Adipocyte (in vitro differentiated cells): ENCODE measurements around the gene EFCAB5.
"Not testable (repeated sequence)": the region's sequence is repeated elsewhere in the genome, so short reads cannot be mapped to it uniquely, and the experiment has no call there.

Experiments
- DNase-seq: peaks from one replicate; pipeline ENCODE4 v3.0.0-alpha.2; 2015; ENCODE audit warnings: low read depth
- H3K27me3 ChIP-seq: replicated peaks from 2 replicates; pipeline ENCODE4 v1.7.0; 2013; ENCODE audit warnings: mild to moderate bottlenecking, low read length, moderate library complexity; ENCODE audit not compliant: control insufficient read depth, insufficient read depth
- H3K36me3 ChIP-seq: 2 replicates; pipeline ENCODE4 v1.7.0; 2013; ENCODE audit warnings: low read length, mild to moderate bottlenecking, moderate library complexity; ENCODE audit not compliant: control insufficient read depth, insufficient read depth, severe bottlenecking
- H3K4me1 ChIP-seq: 2 replicates; pipeline ENCODE4 v1.7.0; 2013; ENCODE audit warnings: mild to moderate bottlenecking, low read length, moderate library complexity; ENCODE audit not compliant: control insufficient read depth, insufficient read depth
- H3K4me3 ChIP-seq: 2 replicates; pipeline ENCODE4 v1.7.0; 2013; ENCODE audit warnings: mild to moderate bottlenecking, low read length, moderate library complexity
- H3K9ac ChIP-seq: 2 replicates; pipeline ENCODE4 v1.7.0; 2013; ENCODE audit warnings: mild to moderate bottlenecking, low read length, moderate library complexity
- H3K9me3 ChIP-seq: 2 replicates; pipeline ENCODE4 v1.7.0; 2013; ENCODE audit warnings: mild to moderate bottlenecking, low read length, moderate library complexity; ENCODE audit not compliant: control insufficient read depth

Gene EFCAB5

DNA sequence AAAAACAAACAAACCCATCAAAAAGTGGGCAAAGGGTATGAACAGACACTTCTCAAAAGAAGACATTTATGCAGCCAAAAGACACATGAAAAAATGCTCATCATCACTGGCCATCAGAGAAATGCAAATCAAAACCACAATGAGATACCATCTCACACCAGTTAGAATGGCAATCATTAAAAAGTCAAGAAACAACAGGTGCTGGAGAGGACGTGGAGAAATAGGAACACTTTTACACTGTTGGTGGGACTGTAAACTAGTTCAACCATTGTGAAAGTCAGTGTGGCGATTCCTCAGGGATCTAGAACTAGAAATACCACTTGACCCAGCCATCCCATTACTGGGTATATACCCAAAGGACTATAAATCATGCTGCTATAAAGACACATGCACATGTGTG lies 83.9 kb downstream of the EFCAB5 start:
- not testable (repeated sequence) for H3K4me1 ChIP-seq

DNA sequence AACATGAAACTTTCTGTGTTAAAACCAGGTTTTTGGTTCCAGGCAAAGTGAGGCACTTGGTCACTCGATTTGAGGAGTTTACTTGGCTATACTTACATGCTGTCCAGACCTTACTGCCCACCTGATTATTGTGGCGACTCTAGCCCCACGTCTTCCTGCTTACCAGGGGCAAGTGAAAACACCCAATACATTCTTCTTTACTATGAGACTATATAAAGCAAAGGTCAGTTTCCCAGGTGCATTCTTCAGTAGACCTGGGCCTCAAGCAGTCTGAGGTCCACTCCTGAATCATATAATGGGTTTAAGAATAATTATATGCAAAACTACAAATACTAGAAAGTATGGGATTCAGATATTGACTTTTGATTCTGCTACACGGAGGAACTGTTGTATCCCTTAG lies 86.2 kb downstream of the EFCAB5 start:
- Histone ChIP-seq H3K4me3 (no peak overlapping the region), H3K4me1 (no peaks in the 10 kb centered on the region), H3K27me3 (no peaks in the 10 kb centered on the region)

More for the DNA sequence above, 83.9 kb downstream of the EFCAB5 start:
- not testable (repeated sequence) for DNase-seq, H3K9me3 ChIP-seq, H3K9ac ChIP-seq, H3K27me3 ChIP-seq, H3K4me3 ChIP-seq, H3K36me3 ChIP-seq

DNA sequence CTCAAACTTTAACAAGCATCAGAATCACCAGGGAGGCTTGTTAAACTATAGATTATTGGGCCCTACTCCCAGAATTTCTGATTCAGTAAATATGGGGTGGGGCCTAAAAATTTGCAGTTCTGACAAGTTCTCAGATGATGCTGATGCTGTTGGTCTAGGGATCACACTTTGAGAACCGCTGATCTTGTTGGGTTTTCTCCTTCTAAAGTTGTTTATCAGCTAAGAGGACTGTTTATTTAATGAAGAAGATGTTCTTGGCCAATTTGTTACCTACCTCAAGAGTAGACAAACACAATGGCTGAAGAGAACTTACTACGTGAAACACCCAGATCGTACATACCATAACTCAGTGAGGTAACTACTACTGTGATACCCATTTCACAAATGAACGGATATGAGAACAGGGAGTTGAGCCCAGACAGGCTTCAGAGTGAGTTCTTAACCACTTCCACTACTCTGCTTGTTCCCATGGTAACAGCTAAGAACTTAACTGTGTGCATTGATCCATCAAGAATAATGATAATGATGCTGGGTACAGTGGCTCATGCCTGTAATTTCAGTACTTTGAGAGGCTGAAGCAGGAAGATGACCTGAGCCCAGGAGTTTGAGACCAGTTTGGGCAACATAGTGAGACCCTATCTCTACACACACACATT lies 89.9 kb downstream of the EFCAB5 start:
- Histone ChIP-seq H3K4me3 (no peak overlapping the region), H3K9me3 (no peaks in the 10 kb centered on the region), H3K27me3 (no peaks in the 10 kb centered on the region), H3K4me1 (no peaks in the 10 kb centered on the region), H3K9ac (no peak overlapping the region), H3K36me3 (no peaks in the 10 kb centered on the region)
- DNase-seq: no peak

More for the DNA sequence above, 86.2 kb downstream of the EFCAB5 start:
- DNase-seq: no peak
- no peaks in the 10 kb centered on the region for H3K9me3 ChIP-seq
- H3K9ac ChIP-seq: no peak overlapping the region
- H3K36me3 ChIP-seq: no peaks in the 10 kb centered on the region

DNA sequence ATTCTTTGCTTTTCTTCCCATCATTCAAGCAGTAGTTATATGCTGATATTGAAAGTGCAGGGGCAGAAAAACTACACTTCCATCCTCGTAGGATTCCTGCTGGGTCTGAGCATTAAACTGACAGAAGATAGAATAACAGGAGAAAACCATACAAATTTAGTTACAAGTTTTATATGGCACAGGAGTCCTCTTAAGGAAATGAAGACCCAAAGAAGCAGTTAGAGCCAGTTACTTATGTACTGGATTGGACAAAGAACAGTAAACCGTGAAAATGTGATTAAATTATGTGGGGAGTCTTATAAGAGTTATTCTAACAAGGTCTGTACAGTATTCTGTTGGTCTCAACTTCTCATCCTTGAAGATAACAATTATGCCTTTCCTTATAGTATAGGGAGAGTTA lies 93.9 kb downstream of the EFCAB5 start:
- Histone ChIP-seq H3K9ac (no peak overlapping the region), H3K4me3 (no peak overlapping the region), H3K9me3 (peaks cover 5% of the 10 kb centered on the region), H3K27me3 (no peaks in the 10 kb centered on the region), H3K36me3 (no peaks in the 10 kb centered on the region), H3K4me1 (no peaks in the 10 kb centered on the region)
- DNase-seq: no peak

DNA sequence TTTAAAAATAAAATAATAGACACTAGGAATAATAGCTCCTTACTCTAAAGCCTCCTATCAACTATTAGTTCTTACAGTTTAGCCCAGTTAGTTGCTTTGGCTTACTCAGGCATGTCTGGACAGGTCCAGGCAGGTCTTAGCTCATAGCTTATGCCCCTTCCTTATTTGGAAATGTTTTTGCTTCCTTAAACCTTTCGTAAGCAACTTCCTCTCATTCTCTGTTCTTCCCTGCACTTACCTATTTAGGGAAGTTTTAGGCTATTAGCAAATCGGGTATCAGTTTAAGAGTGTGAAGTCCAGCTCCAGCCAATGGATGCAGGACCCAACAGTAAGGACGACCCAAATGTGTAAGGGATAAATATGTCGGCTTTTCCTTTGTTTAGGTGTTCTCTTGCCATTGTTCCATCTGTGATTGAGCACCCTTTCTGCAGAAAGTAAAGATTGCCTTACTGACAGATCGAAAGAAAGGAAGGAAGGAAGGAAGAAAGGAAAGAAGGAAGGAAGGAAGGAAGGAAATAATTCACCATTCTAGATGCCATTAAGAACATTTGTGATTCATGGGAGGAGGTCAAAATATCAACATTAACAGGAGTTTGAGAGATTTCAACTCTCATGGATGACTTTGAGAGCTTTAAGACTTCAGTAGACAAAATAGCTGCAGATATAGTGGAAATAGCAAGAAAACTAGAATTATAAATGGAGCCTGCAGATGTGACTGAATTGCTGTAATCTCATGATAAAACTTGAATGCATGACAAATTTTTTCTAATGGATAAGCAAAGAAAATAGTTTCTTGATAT lies 99.5 kb downstream of the EFCAB5 start:
- not testable (repeated sequence) for H3K4me3 ChIP-seq, H3K9ac ChIP-seq, H3K36me3 ChIP-seq, DNase-seq, H3K27me3 ChIP-seq, H3K4me1 ChIP-seq
- peaks cover 14% of the 10 kb centered on the region for H3K9me3 ChIP-seq

DNA sequence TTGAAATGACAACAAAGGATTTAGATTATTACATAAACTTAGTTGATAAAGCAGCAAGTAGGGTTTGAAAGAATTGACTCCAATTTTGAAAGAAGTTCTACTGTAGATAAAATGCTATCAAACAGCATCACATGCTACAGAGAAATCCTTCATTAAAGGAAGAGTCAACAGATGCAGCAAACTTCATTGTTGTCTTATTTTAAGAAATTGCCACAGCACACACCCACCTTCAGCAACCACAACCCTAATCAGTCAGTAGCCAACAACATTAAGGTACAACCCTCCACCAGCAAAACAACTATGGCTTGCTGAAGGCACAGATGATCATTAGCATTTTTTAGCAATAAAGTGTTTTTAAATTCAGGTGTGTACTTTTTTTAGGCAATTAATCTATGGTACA lies 100.1 kb downstream of the EFCAB5 start:
- no peaks in the 10 kb centered on the region for H3K36me3 ChIP-seq
- no peaks in the 10 kb centered on the region for H3K4me1 ChIP-seq
- peaks cover 3% of the 10 kb centered on the region for H3K27me3 ChIP-seq
- no peak overlapping the region for H3K9ac ChIP-seq
- no peak for DNase-seq
- no peak overlapping the region for H3K4me3 ChIP-seq
- H3K9me3 ChIP-seq: peaks cover 14% of the 10 kb centered on the region

DNA sequence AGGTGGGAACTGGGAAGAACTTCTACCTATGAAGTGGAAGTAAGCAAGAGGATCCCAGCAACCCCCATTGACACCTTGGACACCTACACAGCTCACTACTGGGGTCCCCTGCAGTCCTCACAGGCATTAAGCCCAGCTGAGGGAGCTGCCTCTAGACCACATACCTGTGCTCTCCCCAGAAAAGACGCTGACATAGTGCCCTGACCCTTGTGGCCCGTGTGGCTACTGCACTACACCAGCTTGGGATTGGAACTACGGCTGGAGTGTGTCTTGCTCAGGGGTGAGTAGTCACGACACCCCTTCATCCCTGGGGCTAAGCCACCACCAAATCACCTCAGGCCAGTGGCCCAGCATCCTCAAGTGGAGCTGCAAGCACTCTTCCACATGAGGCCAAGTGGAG lies 120.9 kb downstream of the EFCAB5 start:
- no peak for DNase-seq
- Histone ChIP-seq H3K9ac (no peak overlapping the region), H3K36me3 (no peaks in the 10 kb centered on the region), H3K4me3 (no peak overlapping the region), H3K27me3 (peaks cover 4% of the 10 kb centered on the region), H3K9me3 (peaks cover 26% of the 10 kb centered on the region), H3K4me1 (no peaks in the 10 kb centered on the region)

DNA sequence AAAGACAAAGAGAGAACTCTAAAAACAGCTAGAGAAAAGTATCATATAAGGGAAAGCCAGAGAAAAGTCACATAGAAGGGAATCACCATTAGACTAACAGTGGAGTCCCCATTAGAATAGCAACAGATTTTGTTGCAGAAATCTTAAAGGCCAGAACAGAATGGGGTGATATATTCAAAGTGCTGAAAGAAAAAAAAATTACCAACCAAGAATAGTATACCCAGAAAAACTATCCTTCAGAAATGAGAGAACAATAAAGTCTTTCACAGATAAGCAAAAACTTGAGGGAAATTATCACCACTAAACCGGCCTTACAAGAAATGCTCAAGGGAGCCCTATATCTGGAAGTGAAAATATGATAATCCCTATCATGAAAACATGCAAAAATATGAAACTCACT lies 123.3 kb downstream of the EFCAB5 start:
- no peak overlapping the region for H3K9ac ChIP-seq
- H3K9me3 ChIP-seq: peaks cover 28% of the 10 kb centered on the region
- no peak for DNase-seq
- H3K4me3 ChIP-seq: no peak overlapping the region
- no peaks in the 10 kb centered on the region for H3K4me1 ChIP-seq
- H3K36me3 ChIP-seq: no peaks in the 10 kb centered on the region
- H3K27me3 ChIP-seq: peaks cover 4% of the 10 kb centered on the region

DNA sequence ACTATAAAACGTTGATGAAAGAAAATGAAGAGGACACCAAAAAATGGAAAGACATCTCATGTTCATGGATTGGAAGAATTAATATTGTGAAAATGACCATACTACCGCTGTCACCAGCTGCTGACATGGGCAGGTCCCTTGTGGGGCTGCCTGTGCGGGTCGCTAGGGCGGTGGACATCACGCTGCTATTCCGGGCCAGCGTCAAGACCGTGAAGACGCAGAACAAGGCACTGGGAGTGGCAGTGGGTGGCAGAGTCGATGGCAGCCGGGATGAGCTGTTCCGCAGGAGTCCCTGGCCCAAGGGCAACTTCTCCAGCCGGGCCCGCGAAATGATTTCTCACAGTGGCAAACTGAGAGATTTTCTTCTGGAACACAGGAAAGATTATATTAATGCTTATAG lies 127.0 kb downstream of the EFCAB5 start:
- DNase-seq: no peak
- Histone ChIP-seq H3K4me1 (no peaks in the 10 kb centered on the region), H3K4me3 (no peak overlapping the region), H3K27me3 (no peaks in the 10 kb centered on the region), H3K9me3 (peaks cover 28% of the 10 kb centered on the region), H3K36me3 (no peaks in the 10 kb centered on the region), H3K9ac (no peak overlapping the region)

DNA sequence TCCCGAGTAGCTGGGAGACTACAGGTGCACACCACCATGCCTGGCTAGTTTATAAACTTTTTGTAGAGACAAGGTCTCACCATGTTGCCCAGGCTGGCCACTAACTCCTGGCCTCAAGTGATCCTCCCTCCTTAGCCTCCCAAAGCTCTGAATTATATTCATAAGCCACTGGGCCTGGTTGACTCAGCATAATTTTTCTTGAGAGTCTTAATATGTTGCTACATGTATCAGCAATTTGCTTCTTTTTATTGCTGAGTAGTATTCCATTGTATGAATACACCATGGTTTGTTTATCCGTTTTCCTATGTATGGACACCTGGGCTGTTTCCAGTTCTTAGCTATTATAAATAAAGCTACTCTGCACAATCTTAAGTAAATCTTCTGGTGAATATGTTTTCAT lies 132.8 kb downstream of the EFCAB5 start:
- no peaks in the 10 kb centered on the region for H3K4me1 ChIP-seq
- H3K9me3 ChIP-seq: peaks cover 3% of the 10 kb centered on the region
- no peak for DNase-seq
- H3K4me3 ChIP-seq: no peak overlapping the region
- no peaks in the 10 kb centered on the region for H3K36me3 ChIP-seq
- H3K9ac ChIP-seq: no peak overlapping the region
- peaks cover 15% of the 10 kb centered on the region for H3K27me3 ChIP-seq

DNA sequence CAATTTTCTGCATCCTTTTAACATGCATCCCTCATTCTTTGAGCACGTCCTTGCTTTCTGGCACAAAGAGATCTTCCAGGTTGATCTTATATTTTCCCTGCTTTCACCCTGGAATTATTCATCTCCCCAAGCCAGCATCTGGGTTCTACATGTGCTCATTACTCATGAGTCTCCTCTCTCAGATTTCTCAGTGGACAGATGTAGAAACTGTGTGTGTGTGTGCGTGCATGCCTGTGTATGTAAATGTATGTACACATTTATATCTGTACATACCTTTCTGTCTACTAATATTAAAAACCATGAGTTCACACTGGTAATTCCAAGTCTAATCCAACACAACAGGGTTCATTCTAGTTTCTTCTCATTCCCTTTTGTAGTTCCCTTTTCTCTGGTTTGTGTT lies 133.3 kb downstream of the EFCAB5 start:
- DNase-seq: no peak
- Histone ChIP-seq H3K4me1 (no peaks in the 10 kb centered on the region), H3K9ac (no peak overlapping the region), H3K4me3 (no peak overlapping the region), H3K27me3 (peaks cover 15% of the 10 kb centered on the region), H3K9me3 (no peaks in the 10 kb centered on the region), H3K36me3 (no peaks in the 10 kb centered on the region)
